Measurements from ENCODE around the gene CNGB1.

- no peak for TF ChIP-seq CTCF (conservative IDR thresholded peaks at IDR 0.05; ENCODE audit: low read length)
- no peak for TF ChIP-seq EZH2phosphoT487 (IDR thresholded peaks at IDR 0.05; ENCODE audit: borderline replicate concordance, low read depth, low read length)
These were observed 17.1 kb downstream of the CNGB1 start for GRCh38 chr16:57953857-57954256.

Measured in OCI-LY7 (cell line).